GM21619 (cell line): Measurements from ENCODE around the gene OGFOD3.
A peak's percentile ranks its signal among the peaks of the same experiment; 100 is the strongest.
"Not testable (repeated sequence)": the region's sequence is repeated elsewhere in the genome, so short reads cannot be mapped to it uniquely, and the experiment has no call there.

ENCODE experiments used
- ATAC-seq: cut with Tn5 transposase; IDR thresholded peaks from one replicate; pipeline ENCODE4 v1.9.1; 2021; ENCODE audit not compliant: unreplicated experiment

OGFOD3 gene

DNA sequence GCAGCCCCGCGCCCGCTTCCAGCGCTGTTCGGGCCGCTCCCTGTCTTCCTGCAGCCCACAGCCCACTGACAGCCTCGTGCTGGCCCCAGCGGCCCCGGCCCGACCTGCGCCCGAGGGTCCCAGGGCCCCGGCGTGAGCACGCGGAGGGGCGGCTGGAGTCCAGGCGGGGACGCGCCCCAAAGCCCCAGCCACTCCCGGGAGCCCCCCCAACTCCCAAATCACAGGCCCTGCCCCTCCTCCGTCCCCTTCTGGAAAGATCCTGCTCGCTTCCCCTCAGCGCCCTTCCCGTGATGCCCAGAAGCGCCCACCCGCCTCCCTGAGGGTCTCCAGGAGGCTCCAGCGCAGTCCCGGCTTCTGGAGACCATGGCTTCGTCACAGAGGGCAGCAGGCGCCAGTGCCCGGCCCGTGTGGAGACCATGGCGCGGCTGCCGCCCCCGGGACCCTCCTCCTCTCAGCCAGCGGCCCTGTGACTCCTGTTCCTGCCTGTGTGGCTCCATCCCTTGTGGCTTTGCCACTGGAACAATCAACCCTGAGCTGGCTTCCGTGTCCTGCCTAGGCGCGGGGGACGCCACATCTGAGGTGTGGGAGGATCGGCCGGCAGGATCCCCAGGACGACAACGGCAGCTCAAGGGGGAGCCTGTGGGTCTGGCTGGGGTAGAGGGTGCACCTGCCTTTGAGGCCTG is 42.9 kb downstream of the OGFOD3 start:
- no peak for ATAC-seq

- no peak for ATAC-seq
Measured at GRCh38 chr17:82374626-82375331, 43.6 kb downstream of the OGFOD3 start.

- no peak for ATAC-seq
Measured at GRCh38 chr17:82373731-82374625, 44.4 kb downstream of the OGFOD3 start.

DNA sequence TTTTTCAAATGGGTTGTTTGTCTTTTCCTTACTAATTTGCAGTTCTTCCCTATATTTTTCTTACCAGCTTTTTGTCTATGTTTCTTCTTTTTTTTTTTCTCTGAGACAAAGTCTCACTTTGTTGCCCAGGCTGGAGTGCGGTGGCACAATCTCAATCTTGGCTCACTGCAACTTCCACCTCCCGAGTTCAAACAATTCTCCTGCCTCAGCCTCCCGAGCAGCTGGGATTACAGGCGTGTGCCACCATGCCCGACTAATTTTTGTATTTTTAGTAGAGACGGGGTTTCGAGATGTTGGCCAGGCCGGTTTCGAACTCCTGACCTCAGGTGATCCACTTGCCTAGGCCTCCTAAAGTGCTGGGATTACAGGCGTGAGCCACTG is 45.3 kb downstream of the OGFOD3 start:
- not testable (repeated sequence) for ATAC-seq

DNA sequence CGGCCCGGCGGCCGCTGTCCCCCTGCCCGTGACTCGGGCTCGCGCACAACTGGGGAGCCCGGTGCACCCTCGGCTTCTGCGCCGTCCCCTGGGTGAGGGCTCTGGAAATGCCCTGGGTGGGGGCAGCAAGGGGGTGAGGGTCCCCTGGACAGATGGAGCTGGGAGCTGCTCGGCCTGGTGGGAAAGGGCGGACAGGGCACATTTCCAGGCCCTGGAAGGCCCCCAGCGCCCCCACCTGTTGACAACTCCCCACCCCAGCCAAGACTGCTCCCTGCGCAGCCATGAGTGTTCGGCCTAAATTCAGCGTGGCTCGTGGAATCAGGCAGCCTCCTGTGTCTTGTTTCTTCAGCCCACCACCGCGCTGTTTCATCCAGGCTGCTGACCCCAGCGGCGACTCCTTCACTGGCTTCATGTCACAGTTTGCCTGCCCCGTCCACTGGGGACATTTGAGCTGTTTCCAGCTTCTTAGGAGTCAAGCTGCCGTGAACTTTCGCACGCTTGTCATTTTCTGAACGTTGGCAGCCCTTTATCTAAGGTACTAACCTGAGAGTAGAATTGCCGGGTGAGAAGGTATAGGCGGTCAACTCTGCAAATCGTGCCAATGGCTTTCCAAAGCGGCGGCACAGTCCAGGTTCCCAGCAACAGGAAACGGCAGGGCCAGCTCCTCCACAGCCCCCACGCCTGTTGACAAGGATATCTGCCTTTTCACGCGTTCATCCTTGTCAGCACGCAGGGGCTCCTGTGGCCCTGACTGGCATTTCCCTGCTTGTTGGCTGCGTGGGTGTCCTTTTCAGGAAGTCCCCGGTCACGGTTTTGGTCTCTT is 45.9 kb downstream of the OGFOD3 start:
- no peak for ATAC-seq

GRCh38 chr17:82371333-82372248 is 46.8 kb downstream of the OGFOD3 start, which contains the start of gene UTS2R:
UTS2R (plus strand) TSS chr17:82371765; CDS start chr17:82374325, 2,560 bp downstream.
- ATAC-seq, result no peak

DNA sequence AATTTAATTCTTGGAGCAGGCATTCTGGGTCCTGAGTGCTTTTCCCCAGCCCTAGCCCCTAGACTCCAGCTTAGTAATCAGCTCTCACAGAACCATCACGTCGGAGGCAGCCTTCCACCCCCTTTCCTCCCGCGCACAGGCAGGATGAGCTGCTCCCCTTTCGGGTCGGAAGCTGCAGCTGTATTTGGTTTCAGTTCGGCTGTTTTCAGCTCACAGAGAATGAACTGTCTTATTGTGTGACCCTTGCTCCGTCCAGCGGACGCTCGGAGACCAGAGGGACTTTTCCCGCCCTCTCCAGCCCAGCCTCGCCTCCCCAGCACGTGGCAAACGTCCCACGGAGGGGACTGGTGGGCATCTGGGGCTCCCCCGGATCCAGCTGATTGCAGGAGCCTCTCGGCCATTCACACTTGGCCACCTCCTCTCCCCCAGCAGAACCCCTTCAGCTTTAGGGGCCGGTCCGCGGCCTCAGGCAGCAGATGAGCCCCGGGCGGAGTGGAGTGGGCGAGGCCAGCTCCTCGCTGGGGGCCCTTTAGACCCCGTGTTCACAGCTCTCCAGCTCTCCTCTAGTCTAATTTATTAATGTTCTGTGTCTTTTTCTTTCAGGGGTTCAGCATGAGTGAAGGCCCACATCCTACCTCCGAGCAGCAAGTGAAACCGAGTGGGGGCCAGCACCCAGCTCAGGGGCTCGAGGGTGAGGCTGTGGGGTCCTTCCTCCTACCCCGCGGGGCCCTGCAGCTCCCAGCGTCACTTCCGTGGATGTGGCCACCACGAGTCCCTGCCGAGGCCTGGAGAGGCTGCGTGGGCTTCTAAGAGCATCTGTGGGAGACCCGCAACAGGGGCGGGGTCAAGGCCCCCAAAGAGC is 47.7 kb downstream of the OGFOD3 start:
- peak; percentile 64 for ATAC-seq

DNA sequence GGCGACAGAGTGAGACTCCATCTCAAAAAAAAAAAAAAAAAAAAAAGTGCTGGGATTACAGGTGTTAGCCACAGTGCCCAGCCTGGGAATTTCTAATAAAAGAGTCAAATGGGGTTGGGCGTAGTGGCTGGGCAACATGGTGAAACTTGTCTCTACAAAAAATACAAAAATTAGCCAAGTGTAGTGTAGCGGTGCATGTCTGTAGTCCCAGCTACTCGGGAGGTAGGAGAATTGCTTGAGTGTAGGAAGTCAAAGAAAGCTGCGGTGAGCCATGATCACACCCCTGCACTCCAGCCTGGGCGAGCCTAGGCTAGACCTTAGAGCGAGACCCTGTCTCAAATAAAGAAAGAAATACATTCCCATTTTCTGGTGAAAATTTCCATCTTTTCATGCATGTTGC is 49.2 kb downstream of the OGFOD3 start:
- no peak for ATAC-seq

DNA sequence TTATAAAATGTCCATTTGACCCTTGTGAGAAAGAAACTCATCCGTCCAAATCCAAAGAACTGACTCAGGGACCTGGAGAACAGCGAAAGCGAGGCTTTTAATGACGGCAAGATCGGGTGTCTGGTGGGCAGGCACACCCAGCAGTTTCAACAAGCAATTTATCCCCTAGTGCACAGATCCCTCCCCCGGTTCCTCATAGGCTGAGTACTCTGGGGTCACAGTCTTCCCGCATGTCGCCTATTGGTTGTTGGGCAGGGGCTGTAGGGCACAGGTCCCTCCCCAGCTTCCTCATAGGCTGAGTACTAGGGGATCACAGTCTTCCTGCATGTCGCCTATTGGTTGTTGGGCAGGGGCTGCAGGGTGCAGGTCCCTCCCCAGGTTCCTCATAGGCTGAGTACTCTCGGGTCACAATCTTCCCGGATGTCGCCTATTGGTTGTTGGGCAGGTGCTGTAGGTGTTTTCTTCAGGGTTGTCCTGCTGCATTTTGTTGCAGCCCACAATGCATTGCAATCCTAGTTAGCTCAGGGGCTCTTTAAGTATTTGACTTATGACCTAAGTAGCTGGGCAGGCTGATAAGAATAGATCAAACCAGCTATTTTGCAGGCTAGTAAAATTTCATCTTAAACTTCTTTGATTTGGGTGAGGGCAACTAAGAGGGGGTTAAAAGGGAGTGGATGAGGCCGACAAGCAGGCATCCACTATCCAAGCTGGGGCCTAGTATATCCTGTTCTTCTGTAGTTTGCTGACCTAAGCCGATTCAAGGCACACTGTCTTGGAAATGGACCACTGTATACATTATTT is 50.5 kb downstream of the OGFOD3 start:
- no peak for ATAC-seq

DNA sequence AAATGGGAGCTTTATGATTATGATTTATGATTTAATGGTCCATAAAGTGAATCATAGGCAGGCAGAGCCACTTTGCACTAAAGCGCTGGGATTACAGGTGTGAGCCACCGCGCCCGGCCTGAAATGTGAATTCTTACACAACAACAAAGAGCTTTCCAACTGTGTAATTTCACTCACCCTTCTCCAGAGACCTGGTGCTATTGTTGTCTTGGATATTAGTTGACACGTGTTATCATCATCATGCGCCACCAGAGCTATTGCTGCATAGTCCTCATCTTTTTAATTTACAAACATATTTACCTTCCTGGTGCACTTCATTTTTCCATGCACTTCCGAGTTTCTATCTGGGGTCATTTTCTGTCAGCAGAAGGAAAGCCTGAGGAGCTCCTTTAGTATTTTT is 51.6 kb downstream of the OGFOD3 start:
- ATAC-seq, result no peak

DNA sequence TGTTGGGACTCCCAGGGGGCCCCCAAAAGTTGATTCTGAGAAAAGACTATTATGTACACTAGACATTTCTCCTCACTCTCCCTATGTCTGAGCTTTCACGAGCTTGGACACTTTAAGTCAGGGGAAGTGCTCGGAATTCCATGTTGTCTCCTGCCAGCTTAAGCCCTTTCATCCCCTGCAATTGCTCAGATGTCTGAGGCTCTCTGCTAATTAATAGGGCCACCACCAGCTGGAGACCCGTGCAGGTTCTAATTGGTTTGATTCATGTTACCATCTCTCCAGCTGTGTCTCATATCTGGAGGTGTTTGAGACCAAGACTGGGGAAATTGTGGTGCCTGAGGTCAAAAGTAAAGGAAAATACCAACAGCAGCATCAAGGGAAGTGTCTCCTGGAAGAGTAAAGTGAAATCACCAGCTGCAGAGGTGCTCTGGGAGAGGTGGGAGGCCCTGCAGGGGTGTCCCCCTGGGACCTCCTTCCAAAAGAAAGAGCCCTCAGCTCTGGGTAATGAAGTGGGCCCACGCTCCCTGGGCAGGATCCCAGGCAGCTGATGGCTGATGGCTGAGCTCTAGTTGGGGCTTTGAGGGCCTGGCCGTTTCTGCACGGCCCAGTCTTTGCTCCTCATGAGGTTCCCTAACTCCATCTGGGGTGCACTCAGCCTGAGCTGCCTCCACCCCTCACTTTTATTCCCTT is 52.6 kb downstream of the OGFOD3 start:
- ATAC-seq, result no peak

DNA sequence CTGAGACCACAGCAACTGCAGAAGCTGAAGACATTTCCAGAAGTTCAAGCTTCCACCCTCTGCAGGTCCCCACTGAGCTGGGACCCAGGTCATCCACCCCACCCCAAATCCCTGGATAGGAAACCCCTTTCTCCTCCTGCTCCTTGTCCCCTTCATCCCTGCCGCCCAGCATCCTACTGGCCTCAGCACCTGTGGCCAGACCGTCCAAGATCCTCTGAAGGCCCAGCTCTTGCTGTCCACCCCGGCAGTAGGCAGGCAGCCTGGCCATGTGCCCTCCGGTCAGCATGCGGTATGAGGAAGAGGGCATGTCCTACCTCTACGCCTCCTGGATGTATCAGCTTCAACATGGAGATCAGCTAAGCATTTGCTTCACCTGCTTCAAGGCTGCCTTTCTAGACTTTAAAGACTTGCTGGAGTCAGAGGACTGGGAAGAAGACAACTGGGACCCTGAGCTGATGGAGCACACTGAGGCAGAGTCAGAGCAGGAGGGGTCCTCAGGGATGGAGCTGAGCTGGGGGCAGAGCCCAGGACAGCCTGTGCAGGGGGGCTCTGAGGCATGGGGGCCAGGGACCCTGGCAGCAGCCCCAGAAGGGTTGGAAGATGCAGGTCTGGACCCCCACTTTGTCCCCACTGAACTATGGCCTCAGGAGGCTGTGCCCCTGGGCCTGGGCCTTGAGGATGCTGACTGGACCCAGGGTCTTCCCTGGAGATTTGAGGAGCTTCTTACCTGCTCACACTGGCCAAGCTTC is 56.3 kb downstream of the OGFOD3 start:
- ATAC-seq, result no peak

DNA sequence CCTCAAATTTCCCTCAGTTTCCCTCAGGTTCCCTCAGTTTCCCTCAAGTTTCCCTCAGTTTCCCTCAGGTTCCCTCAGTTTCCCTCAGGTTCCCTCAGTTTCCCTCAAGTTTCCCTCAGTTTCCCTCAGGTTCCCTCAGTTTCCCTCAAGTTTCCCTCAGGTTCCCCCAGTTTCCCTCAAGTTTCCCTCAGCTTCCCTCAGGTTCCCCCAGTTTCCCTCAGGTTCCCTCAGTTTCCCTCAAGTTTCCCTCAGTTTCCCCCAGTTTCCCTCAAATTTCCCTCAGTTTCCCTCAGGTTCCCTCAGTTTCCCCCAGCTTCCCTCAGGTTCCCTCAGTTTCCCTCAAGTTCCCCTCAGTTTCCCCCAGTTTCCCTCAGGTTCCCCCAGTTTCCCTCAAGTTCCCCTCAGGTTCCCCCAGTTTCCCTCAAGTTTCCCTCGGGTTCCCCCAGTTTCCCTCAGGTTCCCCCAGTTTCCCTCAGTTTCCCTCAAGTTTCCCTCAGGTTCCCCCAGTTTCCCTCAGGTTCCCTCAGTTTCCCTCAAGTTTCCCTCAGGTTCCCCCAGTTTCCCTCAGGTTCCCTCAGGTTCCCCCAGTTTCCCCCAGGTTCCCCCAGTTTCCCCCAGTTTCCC is 58.8 kb downstream of the OGFOD3 start:
- not testable (repeated sequence) for ATAC-seq

- ATAC-seq, result no peak
Measured at GRCh38 chr17:82358465-82359350, 59.7 kb downstream of the OGFOD3 start, which contains the start of gene TEX19. TEX19 (plus strand) TSS chr17:82359247; CDS start chr17:82362151, 2,904 bp downstream.

DNA sequence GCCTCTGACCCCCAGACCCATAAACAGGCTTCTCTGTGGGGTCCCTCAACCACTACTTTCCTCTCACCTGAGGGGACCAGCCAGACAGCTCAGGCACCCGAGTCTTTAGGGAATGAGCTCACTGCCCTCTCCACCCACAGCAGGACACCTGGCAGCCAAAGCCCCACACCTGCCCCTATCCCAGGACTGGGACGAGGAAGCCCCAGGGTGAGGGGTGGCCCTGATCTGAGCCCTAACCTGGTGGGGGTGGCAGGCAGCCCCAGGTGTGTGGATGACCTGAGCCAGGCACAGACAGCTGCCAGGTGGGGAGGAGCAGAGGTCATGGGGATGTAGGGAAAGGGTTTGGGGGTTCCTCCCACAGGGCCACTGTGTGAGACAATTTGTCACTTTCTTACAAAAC is 61.0 kb downstream of the OGFOD3 start:
- ATAC-seq, result no peak
